ENCODE data around the gene XRRA1. TPM values are rescaled to one million over a fixed set of nuclear protein-coding genes. Genes with fewer than 3 reads are reported as not detected.

XRRA1 gene
- total and polyA plus RNA-seq, 2 of the 13 experiments (the other 11 are each of a cell fraction or from before 2014, with no cell fraction given) = 7.6 to 10.5 TPM

GRCh38 chr11:74935285-74935684 lies 13.6 kb downstream of the XRRA1 start:
- 91% methylated on average over 2 of the region's 2 CpGs for WGBS (ENCODE audit: low lambda C conversion rate)
- TF ChIP-seq KDM5A (IDR thresholded peaks at IDR 0.05; ENCODE audit: borderline replicate concordance, low read length) (no peak), NFATC3 (CRISPR knock-in tag; IDR thresholded peaks at IDR 0.05) (no peak), MLXIP (CRISPR knock-in tag; IDR thresholded peaks at IDR 0.05; ENCODE audit: borderline replicate concordance) (no peak), ZNF136 (CRISPR knock-in tag; IDR thresholded peaks at IDR 0.05; ENCODE audit: low read depth) (no peak), KDM3A (CRISPR knock-in tag; IDR thresholded peaks at IDR 0.05; ENCODE audit: low read depth) (no peak), ZNF101 (CRISPR knock-in tag; IDR thresholded peaks at IDR 0.05; ENCODE audit: borderline replicate concordance, low read depth) (no peak), ARNT2 (CRISPR knock-in tag; IDR thresholded peaks at IDR 0.05; ENCODE audit: low read depth) (no peak), SCMH1 (CRISPR knock-in tag; IDR thresholded peaks at IDR 0.05; ENCODE audit: borderline replicate concordance) (no peak), THYN1 (CRISPR knock-in tag; IDR thresholded peaks at IDR 0.05; ENCODE audit: borderline replicate concordance, low read depth) (no peak), ZNF431 (CRISPR knock-in tag; IDR thresholded peaks at IDR 0.05; ENCODE audit: borderline replicate concordance, low read depth) (no peak), ZBTB39 (CRISPR knock-in tag; IDR thresholded peaks at IDR 0.05) (no peak)

More at GRCh38 chr11:74935285-74935684, 13.6 kb downstream of the XRRA1 start:
- no peaks in the 10 kb centered on the region for H3K4me1 ChIP-seq (ENCODE audit: insufficient read depth, low read length)
- H2AFZ ChIP-seq (ENCODE audit: low read length) = no peak overlapping the region
- no peak for DNase-seq (ENCODE audit: low spot score)
- no peaks in the 10 kb centered on the region for H3K9me3 ChIP-seq (ENCODE audit: low read length)
- H3K9ac ChIP-seq (ENCODE audit: insufficient read depth, low read depth, low read length) = no peak overlapping the region
- intact Hi-C loops (cut with micrococcal nuclease; ENCODE audit: unreplicated experiment) (no loop called here), in situ Hi-C loops (cut with HindIII; ENCODE audit: extremely low pct_ligation_motif_present, low pct_unique_long_range_greater_than_20kb) (loop anchor here (10.0 kb wide), 1 partner anchor 310 kb away; the partner anchor contains the start of gene TPBGL)
- no peaks in the 10 kb centered on the region for H3K27me3 ChIP-seq (ENCODE audit: control insufficient read depth in 1 of 2, insufficient read depth in 2 of 2, low read length in 2 of 2)
- no peak for ATAC-seq
- H4K20me1 ChIP-seq (ENCODE audit: insufficient read depth, low read length) = no peaks in the 10 kb centered on the region
- ChIA-PET CTCF (ENCODE audit: low intra/inter-chr PET ratio, low total read pairs) (no interaction called here), POLR2A (no interaction called here)
- H3K4me3 ChIP-seq (replicated peaks in 1 of 3; ENCODE audit: insufficient read depth in 1 of 3, low read depth in 2 of 3, low read length in 3 of 3) = no peak overlapping the region
- FAIRE-seq = no peak
- no TSS peak for BruUV-seq (replicated peaks)
- no peak overlapping the region for H3K27ac ChIP-seq (ENCODE audit: extremely low read length, insufficient read depth, low read length)
- peaks cover 11 to 67% of the 10 kb centered on the region in 2 experiments; a peak in 4 of 5 replicates for H3K36me3 ChIP-seq (replicated peaks in 1 of 2; ENCODE audit: control insufficient read depth in 1 of 2, insufficient read depth in 2 of 2, low read length in 2 of 2)
- no peaks in the 10 kb centered on the region for H3K79me2 ChIP-seq (ENCODE audit: insufficient read depth, low read length)
- H3K4me2 ChIP-seq (ENCODE audit: low read depth, low read length) = no peak overlapping the region
